Mucosa of rectum (tissue), 2 donors: ENCODE measurements around the gene CACNA1B.

Experiments
- H3K27ac ChIP-seq, 2 donors: one replicate each; pipeline ENCODE4 v1.7.0; 2013; ENCODE audit warnings: inconsistent platforms in 2 of 2, low read depth in 2 of 2, low read length in 2 of 2
- H3K27me3 ChIP-seq, 2 donors: one replicate each; pipeline ENCODE4 v1.7.0; 2013; ENCODE audit warnings: low read length in 2 of 2; ENCODE audit not compliant: control insufficient read depth in 2 of 2, insufficient read depth in 2 of 2
- H3K36me3 ChIP-seq, 2 donors: one replicate each; pipeline ENCODE4 v1.7.0; 2013; ENCODE audit warnings: low read length in 2 of 2; ENCODE audit not compliant: control insufficient read depth in 2 of 2, insufficient read depth in 2 of 2
- H3K4me1 ChIP-seq, 2 donors: one replicate each; pipeline ENCODE4 v1.7.0; 2013; ENCODE audit warnings: low read length in 2 of 2, mild to moderate bottlenecking in 1 of 2; ENCODE audit not compliant: control insufficient read depth in 2 of 2, insufficient read depth in 2 of 2
- H3K4me3 ChIP-seq, 2 donors: one replicate each; pipeline ENCODE4 v1.7.0; 2013; ENCODE audit warnings: low read length in 2 of 2
- H3K9ac ChIP-seq, 2 donors: one replicate each; pipeline ENCODE4 v1.7.0; 2013; ENCODE audit warnings: low read length in 2 of 2, low read depth in 1 of 2, mild to moderate bottlenecking in 1 of 2
- H3K9me3 ChIP-seq, 2 donors: one replicate each; pipeline ENCODE4 v1.7.0; 2013; ENCODE audit warnings: low read length in 2 of 2; ENCODE audit not compliant: control insufficient read depth in 2 of 2
- donor health status: healthy.
- donor health status: Normal muscosa, but diverticular disease.

Gene CACNA1B

DNA sequence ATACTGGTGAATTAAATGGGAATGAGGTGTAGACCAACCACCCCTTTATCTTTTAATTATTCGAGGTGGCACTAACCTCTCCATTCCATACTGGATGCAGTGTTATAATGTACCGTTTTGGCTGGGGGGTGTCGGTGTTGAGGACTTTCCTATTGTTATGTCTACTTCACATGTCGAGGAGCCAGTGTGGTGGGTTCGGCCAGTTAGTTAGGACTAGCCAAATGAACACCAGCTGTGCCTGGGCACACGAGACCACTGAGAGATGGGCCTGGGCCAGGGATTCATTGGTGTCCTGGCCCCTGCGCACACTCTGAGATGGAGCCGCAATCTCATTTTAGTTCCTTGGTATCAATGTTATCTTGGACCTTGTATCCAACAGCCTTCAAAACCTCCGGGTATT is 186.2 kb downstream of the CACNA1B start:
- Histone ChIP-seq H3K9me3 (no peaks in the 10 kb centered on the region), H3K36me3 (no peaks in the 10 kb centered on the region), H3K9ac (no peak overlapping the region), H3K27ac (no peak overlapping the region), H3K4me3 (no peak overlapping the region), H3K4me1 (no peaks in the 10 kb centered on the region), H3K27me3 (peaks cover 0 to 3% of the 10 kb centered on the region in 2 donors)

DNA sequence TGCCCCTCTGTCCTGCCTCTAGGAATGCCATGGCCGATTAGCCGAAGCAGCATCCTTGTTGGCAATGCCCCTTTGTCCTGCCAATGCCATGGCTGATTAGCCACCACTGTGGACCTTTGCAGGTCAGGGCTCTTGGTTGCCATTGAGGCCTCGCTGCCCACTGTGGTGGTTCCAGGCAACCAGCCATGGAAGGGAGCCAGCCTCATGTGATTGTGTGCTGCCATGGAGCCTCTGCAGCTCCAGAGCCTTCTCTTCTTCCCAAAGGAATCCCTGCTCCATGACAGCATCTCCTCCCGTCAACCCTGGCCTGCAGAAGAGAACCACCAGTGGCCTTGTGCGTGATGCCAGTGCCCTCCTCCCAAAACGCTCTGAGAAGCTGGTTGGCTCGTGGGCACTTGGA is 187.0 kb downstream of the CACNA1B start:
- no peaks in the 10 kb centered on the region for H3K36me3 ChIP-seq
- H3K27ac ChIP-seq, result no peak overlapping the region
- H3K9me3 ChIP-seq, result no peaks in the 10 kb centered on the region
- H3K27me3 ChIP-seq, result peaks cover 0 to 3% of the 10 kb centered on the region in 2 donors
- H3K4me3 ChIP-seq, result no peak overlapping the region
- no peak overlapping the region for H3K9ac ChIP-seq
- no peaks in the 10 kb centered on the region for H3K4me1 ChIP-seq

DNA sequence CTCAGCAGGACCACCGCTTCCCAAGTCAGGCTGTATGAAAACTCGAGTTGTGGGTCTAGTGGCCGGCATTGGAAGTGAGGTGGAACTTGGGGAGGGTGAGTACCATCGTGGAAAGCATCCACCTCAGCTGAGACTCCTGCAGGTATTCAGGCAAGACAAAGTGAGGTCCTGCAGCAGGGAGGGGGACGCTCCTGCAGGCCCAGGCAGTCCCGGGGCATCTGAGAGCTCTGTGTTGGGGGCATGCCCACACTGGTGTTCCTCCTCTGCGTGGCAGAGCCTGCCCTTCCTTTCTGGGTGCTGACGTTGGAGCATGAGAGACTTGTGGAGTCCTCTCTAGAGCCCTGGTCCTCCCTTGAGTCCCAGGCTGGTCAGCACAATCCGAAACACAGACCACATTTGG is 187.7 kb downstream of the CACNA1B start:
- H3K4me1 ChIP-seq, result no peaks in the 10 kb centered on the region
- peaks cover 0 to 3% of the 10 kb centered on the region in 2 donors for H3K27me3 ChIP-seq
- H3K4me3 ChIP-seq, result no peak overlapping the region
- no peak overlapping the region for H3K27ac ChIP-seq
- H3K36me3 ChIP-seq, result no peaks in the 10 kb centered on the region
- H3K9ac ChIP-seq, result no peak overlapping the region
- no peaks in the 10 kb centered on the region for H3K9me3 ChIP-seq

DNA sequence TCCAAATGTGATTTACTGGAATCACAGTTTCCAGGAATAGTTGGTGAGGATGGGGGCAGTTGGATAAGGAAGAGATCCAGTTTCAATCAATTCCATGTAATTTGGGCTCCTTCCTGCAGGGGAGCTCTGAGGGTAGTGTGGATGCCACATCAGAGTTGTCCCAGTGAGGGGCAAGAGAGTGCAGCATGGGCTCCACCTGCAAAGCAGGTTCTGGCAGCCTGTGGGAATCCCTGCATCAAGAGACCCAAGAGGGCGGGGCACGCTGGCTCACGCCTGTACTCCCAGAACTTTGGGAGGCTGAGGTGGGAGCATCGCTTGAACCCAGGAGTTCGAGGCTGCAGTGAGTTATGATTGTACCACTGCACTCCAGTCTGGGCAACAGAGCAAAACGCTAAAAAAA is 188.5 kb downstream of the CACNA1B start:
- Histone ChIP-seq H3K36me3 (no peaks in the 10 kb centered on the region), H3K27me3 (peaks cover 0 to 3% of the 10 kb centered on the region in 2 donors), H3K4me3 (no peak overlapping the region), H3K9me3 (no peaks in the 10 kb centered on the region), H3K4me1 (no peaks in the 10 kb centered on the region), H3K27ac (no peak overlapping the region), H3K9ac (no peak overlapping the region)

DNA sequence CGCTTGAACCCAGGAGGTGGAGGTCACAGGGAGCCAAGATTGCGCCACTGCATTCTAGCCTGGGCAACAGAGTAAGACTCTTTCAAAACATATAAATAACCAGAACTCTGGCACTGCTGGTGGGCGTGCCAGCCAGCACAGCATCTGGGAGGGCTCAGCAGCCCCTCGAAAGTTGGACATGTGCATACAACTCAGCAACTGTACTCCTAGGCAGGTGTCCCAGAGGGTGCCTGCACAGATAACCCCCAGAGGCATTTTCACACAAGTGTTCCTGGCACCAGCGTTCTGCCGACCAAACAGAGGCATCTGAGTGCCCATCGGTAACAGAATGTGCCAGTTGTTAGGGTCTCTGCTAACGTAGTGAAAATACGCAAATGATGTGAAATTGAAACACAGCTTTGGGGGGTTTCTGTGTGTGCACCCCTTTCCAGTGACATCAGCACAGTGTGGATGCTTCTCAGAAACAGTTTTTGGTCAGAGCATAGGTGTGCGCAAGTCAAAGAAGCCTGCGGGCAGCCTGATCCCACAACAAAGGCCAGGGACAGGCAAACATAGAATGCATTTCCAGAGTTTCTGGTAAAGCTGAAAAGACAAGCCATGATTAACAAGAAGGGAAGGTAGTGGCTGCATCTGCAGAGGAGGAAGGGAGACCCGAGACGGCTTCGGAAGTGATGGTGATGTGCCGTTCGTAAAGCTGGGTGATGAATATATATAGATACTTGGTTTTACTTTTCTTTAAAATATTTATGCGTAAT is 190.2 kb downstream of the CACNA1B start:
- no peaks in the 10 kb centered on the region for H3K4me1 ChIP-seq

DNA sequence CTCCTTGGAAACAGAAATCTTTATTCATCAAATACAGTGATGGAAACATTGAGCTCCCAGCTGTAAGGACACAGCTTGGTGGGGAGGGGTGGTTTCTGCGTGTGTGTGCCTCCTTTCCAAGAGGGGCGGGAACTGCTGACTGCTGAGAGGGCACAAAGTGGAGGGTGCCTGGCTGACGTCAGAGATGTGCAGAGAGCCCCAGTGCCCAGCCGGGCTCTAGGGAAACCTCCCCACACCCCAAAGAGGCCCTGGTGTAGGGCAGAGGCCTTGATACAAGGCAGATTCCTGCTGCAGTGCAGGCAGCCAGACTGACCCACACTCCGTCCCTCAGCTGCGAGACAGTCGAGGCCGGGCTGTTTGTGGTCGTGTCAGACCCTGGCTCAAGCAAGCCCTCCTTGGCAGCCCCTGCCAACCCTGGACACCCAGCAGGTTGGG is 191.0 kb downstream of the CACNA1B start:
- Histone ChIP-seq H3K4me3 (no peak overlapping the region), H3K36me3 (no peaks in the 10 kb centered on the region), H3K27ac (no peak overlapping the region), H3K27me3 (peaks cover 0 to 3% of the 10 kb centered on the region in 2 donors), H3K4me1 (no peaks in the 10 kb centered on the region), H3K9me3 (no peaks in the 10 kb centered on the region), H3K9ac (no peak overlapping the region)

More for the DNA sequence above, 190.2 kb downstream of the CACNA1B start:
- Histone ChIP-seq H3K4me3 (no peak overlapping the region), H3K9ac (no peak overlapping the region), H3K9me3 (no peaks in the 10 kb centered on the region), H3K27me3 (peaks cover 0 to 3% of the 10 kb centered on the region in 2 donors), H3K36me3 (no peaks in the 10 kb centered on the region), H3K27ac (no peak overlapping the region)

DNA sequence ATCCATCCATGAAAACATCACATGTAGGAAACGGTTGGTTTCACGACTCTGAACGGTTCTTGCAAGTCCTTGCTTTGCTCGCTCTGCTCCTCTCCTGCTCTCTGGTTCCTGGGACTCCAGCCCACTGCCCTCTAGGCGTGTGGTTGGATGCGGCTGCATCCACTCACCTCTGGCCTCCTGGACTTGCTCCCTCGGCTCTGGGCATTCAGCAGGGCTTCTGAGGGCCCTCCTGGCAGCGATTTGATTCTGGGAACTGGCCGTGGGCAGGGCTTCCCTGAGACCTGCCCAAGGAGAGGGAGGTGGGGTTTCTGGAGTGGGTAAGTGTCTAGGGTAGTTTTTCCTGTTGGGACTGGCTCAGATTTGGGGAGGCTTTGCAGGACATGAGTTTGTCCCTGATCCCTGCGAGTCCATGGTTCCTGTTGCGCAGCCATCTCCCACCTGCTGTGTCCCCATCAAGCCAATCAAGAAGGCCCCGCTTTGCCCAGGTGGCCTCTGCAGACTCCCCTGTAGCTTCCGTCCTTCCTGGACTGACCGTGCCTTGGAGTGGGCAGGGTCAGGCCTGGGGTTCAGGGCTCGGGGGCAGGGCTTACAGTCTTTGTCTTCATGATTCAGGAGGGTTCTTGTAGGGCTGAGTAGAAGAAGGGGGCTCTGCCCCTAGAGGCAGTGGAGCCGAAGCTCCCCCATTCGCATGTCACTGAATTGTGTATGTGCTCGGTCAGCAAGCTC is 192.3 kb downstream of the CACNA1B start:
- H3K27me3 ChIP-seq, result no peaks in the 10 kb centered on the region
- H3K36me3 ChIP-seq, result no peaks in the 10 kb centered on the region
- H3K9ac ChIP-seq, result no peak overlapping the region
- H3K4me3 ChIP-seq, result no peak overlapping the region
- no peaks in the 10 kb centered on the region for H3K4me1 ChIP-seq
- H3K9me3 ChIP-seq, result no peaks in the 10 kb centered on the region
- H3K27ac ChIP-seq, result no peak overlapping the region

DNA sequence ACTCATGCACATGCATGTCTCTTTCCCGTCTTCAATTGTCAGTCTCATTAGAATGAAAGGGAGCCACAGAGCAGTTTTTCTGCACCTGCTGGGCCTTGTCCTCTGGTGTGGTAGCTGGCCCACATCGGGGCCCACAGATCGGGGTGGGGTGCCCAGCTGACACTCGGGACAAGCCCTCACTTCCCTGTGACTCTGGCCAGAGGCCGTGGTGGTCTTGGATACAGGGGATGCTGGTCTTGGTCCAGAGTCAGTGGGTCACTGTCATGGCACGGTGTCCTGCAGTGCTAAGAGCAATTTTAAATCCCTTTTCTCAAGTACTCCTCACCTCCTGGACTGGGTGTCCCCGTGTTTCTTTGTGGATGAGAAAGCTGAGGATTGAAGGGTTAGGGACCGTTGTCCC is 193.2 kb downstream of the CACNA1B start:
- Histone ChIP-seq H3K9ac (no peak overlapping the region), H3K27ac (no peak overlapping the region), H3K4me1 (no peaks in the 10 kb centered on the region), H3K9me3 (no peaks in the 10 kb centered on the region), H3K36me3 (no peaks in the 10 kb centered on the region), H3K27me3 (no peaks in the 10 kb centered on the region), H3K4me3 (no peak overlapping the region)

DNA sequence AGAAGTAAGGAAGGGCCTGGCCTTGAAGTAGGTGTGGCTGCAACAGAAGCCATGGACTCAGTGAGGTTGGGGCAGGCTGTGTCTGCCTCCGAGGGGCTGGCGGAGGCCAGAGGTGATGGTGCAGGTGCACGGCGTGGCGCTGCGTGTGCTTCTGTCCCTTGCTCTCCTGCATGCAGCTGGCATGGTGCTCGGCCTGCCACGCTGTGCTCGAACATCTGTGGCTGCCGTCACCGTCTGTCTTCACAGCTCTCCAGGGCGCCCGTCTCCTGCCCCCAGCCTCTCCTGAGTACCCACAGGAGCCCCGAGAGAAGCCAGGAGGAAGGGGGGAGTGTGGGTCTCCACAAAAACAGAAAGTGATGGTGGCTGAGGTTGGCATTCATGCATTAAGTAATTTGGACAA is 193.7 kb downstream of the CACNA1B start:
- Histone ChIP-seq H3K9me3 (no peaks in the 10 kb centered on the region), H3K27ac (no peak overlapping the region), H3K4me3 (no peak overlapping the region), H3K9ac (no peak overlapping the region), H3K36me3 (no peaks in the 10 kb centered on the region), H3K27me3 (no peaks in the 10 kb centered on the region), H3K4me1 (no peaks in the 10 kb centered on the region)

DNA sequence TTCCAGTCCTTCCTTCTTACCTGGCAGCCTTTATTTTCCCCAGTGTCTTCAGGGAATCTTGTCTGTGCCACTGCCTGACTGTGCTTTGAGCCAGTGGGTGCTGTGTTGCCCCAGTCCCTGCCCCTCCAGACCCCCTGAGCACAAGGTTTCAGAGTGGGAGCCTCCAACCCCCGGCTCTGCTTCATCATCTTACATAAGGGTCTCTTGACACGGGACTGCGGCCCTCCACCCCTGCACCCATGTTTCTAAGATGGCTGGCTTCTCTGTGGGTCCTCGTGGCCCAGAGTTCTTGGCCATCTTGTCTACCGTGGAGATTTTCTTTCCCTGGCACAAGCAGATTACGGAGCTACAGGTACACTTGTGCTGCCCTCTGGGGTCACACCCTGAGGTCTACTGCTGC is 194.1 kb downstream of the CACNA1B start:
- H3K36me3 ChIP-seq, result no peaks in the 10 kb centered on the region
- no peaks in the 10 kb centered on the region for H3K27me3 ChIP-seq
- H3K4me3 ChIP-seq, result no peak overlapping the region
- H3K4me1 ChIP-seq, result no peaks in the 10 kb centered on the region
- no peak overlapping the region for H3K27ac ChIP-seq
- no peak overlapping the region for H3K9ac ChIP-seq
- H3K9me3 ChIP-seq, result no peaks in the 10 kb centered on the region
